ENCODE measurements around the gene DNLZ.

DNLZ gene

DNA sequence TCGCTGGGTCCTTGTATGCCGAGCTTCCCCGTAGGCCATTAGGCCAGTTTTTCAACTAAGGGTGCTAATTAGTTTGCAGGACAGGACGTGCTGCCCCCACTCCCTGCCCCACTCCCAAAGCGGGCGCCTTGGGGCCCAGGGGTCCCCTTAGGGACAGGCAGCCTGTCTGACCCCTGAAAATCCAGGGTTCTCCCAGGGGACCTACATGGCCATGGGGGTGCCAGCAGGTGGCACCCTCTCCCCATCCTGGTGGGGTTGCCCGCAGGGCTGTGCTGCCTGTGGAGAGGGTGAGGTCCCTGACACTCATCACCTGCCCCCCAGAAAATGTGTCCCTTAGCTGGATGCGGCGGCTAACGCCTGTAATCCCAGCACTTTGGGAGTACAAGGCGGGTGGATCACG lies 51.1 kb downstream of the DNLZ start:
- H3K36me3 ChIP-seq (ENCODE audit: control insufficient read depth, insufficient read depth, low read length), result no peaks in the 10 kb centered on the region
- no peak overlapping the region for H3K9ac ChIP-seq (ENCODE audit: low read length)
- H3K27me3 ChIP-seq (ENCODE audit: control insufficient read depth, insufficient read depth, low read length), result no peaks in the 10 kb centered on the region
- no peak overlapping the region for H3K27ac ChIP-seq (ENCODE audit: low read depth, low read length)
- peaks cover 3% of the 10 kb centered on the region; the same call in 1 of the 2 replicates for H3K4me1 ChIP-seq (ENCODE audit: control insufficient read depth, insufficient read depth, low read length)
- H3K4me3 ChIP-seq (ENCODE audit: low read depth, low read length), result no peak overlapping the region
- H3K9me3 ChIP-seq (ENCODE audit: control insufficient read depth, insufficient read depth, low read depth, low read length), result peaks cover 23% of the 10 kb centered on the region

DNA sequence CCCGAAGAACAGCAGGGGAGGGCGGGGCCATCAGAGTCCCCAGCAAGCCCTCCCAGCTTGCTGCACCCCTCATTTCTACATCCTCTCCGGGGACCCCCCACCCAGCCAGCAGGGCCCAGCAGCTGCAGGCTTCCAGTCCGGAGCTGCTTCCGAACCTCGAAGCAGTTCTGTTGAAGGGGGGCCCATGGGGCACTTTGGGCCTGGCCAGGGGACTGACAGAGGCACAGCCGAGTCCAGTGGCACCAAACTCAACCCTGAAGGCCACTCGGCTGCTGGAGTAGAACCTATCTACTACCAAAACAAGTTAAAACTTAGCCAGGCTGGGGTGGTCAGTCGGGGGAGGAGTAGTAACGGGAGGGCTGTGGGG lies 51.6 kb downstream of the DNLZ start:
- Histone ChIP-seq H3K9me3 (ENCODE audit: control insufficient read depth, insufficient read depth, low read depth, low read length) (peaks cover 23% of the 10 kb centered on the region), H3K9ac (ENCODE audit: low read length) (no peak overlapping the region), H3K4me1 (ENCODE audit: control insufficient read depth, insufficient read depth, low read length) (peaks cover 3% of the 10 kb centered on the region; the same call in 1 of the 2 replicates), H3K27me3 (ENCODE audit: control insufficient read depth, insufficient read depth, low read length) (no peaks in the 10 kb centered on the region), H3K36me3 (ENCODE audit: control insufficient read depth, insufficient read depth, low read length) (no peaks in the 10 kb centered on the region), H3K27ac (ENCODE audit: low read depth, low read length) (no peak overlapping the region), H3K4me3 (ENCODE audit: low read depth, low read length) (no peak overlapping the region)

DNA sequence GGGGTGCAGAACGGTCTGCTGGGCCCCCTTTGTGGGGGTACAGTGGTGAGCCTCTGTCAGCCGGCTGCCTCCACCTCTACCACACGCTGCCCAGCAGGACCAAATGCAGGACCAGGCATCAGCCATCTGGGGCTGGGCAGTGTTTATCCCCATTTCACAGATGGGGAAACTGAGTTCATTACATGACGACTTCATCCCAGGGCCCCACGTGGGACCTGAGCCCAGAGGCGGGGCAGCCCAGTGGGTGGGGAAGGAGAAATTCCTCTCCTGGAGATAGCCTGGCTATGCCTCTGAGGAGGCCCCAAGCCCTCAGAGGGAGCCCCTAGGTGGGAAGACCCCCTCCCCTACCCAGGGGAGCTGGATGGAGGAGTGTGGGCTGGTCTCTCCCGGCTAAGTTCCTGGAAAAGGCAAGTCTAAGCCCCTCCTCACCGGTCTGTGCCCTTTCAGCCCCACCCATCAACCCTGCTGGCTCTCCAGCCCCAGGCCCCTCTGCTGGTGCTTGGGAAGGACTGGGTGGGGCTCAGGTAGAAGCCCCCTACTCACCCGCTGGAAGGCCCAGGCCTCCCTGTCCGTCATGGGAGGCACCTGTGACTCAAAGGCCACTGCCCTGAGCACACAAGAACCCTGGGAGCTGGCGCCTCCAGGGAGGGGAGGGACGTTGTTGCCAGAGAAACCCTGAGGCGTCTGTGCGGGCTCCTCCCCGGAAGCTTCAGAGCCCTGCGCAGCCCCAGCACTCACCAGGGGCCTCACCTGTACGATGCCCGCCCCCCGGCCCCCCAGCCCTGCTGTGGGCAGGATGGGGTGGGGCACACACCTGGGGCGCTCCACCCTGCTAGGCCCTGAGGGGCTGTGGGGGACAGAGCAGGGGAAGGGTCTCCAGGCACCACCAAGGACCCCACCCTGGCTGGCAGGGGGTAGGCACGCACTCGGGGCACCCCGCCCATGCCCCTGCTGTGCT lies 52.2 kb downstream of the DNLZ start:
- no peak overlapping the region for H3K4me3 ChIP-seq (ENCODE audit: low read depth, low read length)
- no peaks in the 10 kb centered on the region for H3K36me3 ChIP-seq (ENCODE audit: control insufficient read depth, insufficient read depth, low read length)
- no peak overlapping the region for H3K9ac ChIP-seq (ENCODE audit: low read length)
- H3K27ac ChIP-seq (ENCODE audit: low read depth, low read length), result no peak overlapping the region
- no peaks in the 10 kb centered on the region for H3K27me3 ChIP-seq (ENCODE audit: control insufficient read depth, insufficient read depth, low read length)
- H3K9me3 ChIP-seq (ENCODE audit: control insufficient read depth, insufficient read depth, low read depth, low read length), result peaks cover 20% of the 10 kb centered on the region
- H3K4me1 ChIP-seq (ENCODE audit: control insufficient read depth, insufficient read depth, low read length), result peaks cover 3% of the 10 kb centered on the region; the same call in 1 of the 2 replicates

DNA sequence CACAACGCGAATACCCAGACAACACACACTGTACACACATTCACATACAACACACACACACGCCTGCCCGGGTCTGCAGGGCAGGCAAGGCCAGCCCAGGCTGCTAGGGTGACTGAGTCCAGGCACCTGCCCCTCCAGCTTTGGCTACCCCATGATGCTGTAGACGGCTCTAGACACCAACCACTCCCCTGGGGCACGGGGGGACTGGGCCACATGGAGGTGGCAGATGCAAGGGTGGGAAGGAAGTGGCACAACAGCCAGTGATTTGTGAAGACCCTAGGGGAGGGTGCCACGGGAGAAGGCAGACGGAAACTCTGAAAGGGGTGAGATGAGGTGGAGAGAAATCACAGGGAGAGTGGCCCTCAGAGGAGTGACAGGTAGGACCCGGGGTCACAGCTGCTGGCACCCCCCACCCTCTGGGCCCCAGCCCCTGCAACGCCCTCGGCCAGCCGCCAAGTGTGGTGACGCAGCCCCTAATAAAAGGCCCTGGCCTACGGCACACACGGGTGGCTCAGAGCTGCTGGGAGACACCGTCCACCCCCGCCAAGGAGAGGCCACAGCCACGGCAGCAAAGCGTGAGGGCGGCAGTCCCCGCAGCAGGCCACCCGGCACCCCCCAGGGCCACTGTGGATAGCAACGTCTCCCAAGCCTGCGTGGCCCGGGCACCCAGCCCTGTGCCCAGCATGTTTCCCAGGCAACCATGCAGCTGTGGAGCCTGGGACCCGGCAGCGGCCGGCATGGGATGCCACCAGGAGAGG lies 53.1 kb downstream of the DNLZ start:
- no peaks in the 10 kb centered on the region for H3K36me3 ChIP-seq (ENCODE audit: control insufficient read depth, insufficient read depth, low read length)
- H3K9me3 ChIP-seq (ENCODE audit: control insufficient read depth, insufficient read depth, low read depth, low read length), result peaks cover 12% of the 10 kb centered on the region
- peaks cover 3% of the 10 kb centered on the region; the same call in 1 of the 2 replicates for H3K4me1 ChIP-seq (ENCODE audit: control insufficient read depth, insufficient read depth, low read length)
- H3K27ac ChIP-seq (ENCODE audit: low read depth, low read length), result no peak overlapping the region
- no peak overlapping the region for H3K9ac ChIP-seq (ENCODE audit: low read length)
- H3K4me3 ChIP-seq (ENCODE audit: low read depth, low read length), result no peak overlapping the region
- H3K27me3 ChIP-seq (ENCODE audit: control insufficient read depth, insufficient read depth, low read length), result no peaks in the 10 kb centered on the region

DNA sequence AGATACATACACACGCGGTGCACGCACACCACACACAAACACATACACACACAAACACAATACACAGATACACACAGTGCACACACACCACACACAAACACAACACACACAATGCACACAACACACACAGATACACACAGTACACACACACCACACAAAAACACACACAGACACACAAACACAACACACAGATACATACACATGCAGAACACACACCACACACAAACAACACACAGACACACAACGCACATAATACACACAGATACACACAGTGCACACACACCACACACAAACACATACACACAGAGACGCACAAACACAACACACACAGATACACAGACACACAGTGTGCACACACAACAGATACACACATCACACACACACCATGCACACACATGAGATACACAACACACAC lies 53.7 kb downstream of the DNLZ start:
- H3K9me3 ChIP-seq (ENCODE audit: control insufficient read depth, insufficient read depth, low read depth, low read length), result peaks cover 6% of the 10 kb centered on the region
- no peak overlapping the region for H3K4me3 ChIP-seq (ENCODE audit: low read depth, low read length)
- H3K9ac ChIP-seq (ENCODE audit: low read length), result no peak overlapping the region
- no peaks in the 10 kb centered on the region for H3K27me3 ChIP-seq (ENCODE audit: control insufficient read depth, insufficient read depth, low read length)
- H3K27ac ChIP-seq (ENCODE audit: low read depth, low read length), result no peak overlapping the region
- H3K36me3 ChIP-seq (ENCODE audit: control insufficient read depth, insufficient read depth, low read length), result no peaks in the 10 kb centered on the region
- peaks cover 3% of the 10 kb centered on the region; the same call in 1 of the 2 replicates for H3K4me1 ChIP-seq (ENCODE audit: control insufficient read depth, insufficient read depth, low read length)

All from HUES6 (cell line).